Chondrocyte (in vitro differentiated cells): ENCODE data around the gene FILIP1. TPM values are rescaled to one million over a fixed set of nuclear protein-coding genes. Genes with fewer than 3 reads are reported as not detected.

Experiments
- DNase-seq: peaks from one replicate; pipeline ENCODE4 v3.0.0; 2021; ENCODE audit warnings: mixed read lengths, low spot score
- H3K27ac Mint-ChIP-seq: one replicate; pipeline ENCODE4 v1.8.0; 2021; ENCODE audit warnings: mild to moderate bottlenecking, moderate library complexity, mixed read lengths; ENCODE audit not compliant: unreplicated experiment
- H3K27me3 Mint-ChIP-seq: 2 replicates; pipeline ENCODE4 v1.8.0; 2021; ENCODE audit warnings: low read depth, mixed read lengths
- H3K36me3 Mint-ChIP-seq: 2 replicates; pipeline ENCODE4 v1.8.0; 2021; ENCODE audit warnings: low read depth, mixed read lengths
- H3K4me1 Mint-ChIP-seq: 2 replicates; pipeline ENCODE4 v1.8.0; 2021; ENCODE audit warnings: low read depth, mild to moderate bottlenecking, mixed read lengths
- H3K4me3 Mint-ChIP-seq: one replicate; pipeline ENCODE4 v1.8.0; 2021; ENCODE audit warnings: mild to moderate bottlenecking, moderate library complexity, mixed read lengths; ENCODE audit not compliant: unreplicated experiment
- H3K9me3 Mint-ChIP-seq: 2 replicates; pipeline ENCODE4 v1.8.0; 2021; ENCODE audit warnings: low read depth, mixed read lengths
- total RNA-seq: library from RNA; stranded (reverse); gene quantifications from 3 replicates; pipeline ENCODE4 v1.2.1, GENCODE V29; 2021
- TF ChIP-seq, protein P1 (sequence below): fragments of 200-600 bp; sonication (generic); IDR thresholded peaks from 2 replicates; pipeline ENCODE4 v1.5.0; 2021; ENCODE audit warnings: antibody characterized with exemption, mild to moderate bottlenecking, moderate library complexity

FILIP1 gene
- total RNA-seq, 1 donor from 2014 or later: 7.0 TPM

DNA sequence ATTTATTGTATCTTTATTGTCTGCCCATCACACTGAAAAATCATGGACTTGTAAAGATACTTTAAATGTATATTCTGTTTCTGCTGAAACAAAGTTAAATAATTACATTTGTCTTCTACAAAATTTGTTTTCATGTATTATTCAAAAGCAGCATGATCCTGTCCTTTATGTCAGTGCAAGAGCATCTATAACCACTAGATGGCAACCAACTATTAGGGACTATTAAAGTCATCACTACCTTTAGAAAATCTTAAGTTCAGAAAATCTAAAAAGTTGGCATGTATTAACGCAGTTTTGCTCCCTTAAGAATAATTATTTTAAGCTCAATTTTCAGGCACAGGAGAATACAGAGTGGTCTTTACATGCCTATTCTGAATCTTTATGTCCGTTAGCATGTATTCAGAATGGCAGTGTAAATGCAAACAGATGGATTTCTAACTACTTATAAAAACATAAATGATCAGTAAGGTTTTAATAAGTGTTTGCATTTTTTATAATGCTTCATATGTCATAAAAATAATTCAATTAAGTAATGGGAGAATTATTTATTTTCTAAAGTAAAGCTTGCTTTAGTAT is 226.8 kb downstream of the FILIP1 start:
- H3K9me3 Mint-ChIP-seq: no peaks in the 10 kb centered on the region
- no peaks in the 10 kb centered on the region for H3K27me3 Mint-ChIP-seq
- no peak overlapping the region for H3K4me3 Mint-ChIP-seq
- no peak for DNase-seq
- H3K4me1 Mint-ChIP-seq: peaks cover 20% of the 10 kb centered on the region
- H3K36me3 Mint-ChIP-seq: peaks cover 4% of the 10 kb centered on the region
- H3K27ac Mint-ChIP-seq: no peak overlapping the region
- TF ChIP-seq, protein P1, sequence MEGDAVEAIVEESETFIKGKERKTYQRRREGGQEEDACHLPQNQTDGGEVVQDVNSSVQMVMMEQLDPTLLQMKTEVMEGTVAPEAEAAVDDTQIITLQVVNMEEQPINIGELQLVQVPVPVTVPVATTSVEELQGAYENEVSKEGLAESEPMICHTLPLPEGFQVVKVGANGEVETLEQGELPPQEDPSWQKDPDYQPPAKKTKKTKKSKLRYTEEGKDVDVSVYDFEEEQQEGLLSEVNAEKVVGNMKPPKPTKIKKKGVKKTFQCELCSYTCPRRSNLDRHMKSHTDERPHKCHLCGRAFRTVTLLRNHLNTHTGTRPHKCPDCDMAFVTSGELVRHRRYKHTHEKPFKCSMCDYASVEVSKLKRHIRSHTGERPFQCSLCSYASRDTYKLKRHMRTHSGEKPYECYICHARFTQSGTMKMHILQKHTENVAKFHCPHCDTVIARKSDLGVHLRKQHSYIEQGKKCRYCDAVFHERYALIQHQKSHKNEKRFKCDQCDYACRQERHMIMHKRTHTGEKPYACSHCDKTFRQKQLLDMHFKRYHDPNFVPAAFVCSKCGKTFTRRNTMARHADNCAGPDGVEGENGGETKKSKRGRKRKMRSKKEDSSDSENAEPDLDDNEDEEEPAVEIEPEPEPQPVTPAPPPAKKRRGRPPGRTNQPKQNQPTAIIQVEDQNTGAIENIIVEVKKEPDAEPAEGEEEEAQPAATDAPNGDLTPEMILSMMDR: peak; percentile 95

DNA sequence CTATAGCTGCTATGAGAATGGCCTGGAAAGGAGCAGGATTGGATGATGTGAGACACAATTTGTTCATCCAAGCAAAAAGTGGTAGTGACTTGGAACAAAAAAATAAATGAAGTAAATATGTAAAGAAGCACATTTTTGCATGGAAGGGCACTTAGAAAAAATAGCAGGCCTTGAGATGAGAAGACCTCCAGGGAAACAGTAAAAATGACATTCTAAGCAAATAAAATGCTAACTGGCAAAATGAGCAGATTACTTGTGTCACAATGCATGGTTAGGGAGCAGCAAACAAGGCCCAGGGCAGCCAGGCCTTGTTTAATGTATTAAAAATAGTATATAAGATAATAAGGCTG is 230.2 kb downstream of the FILIP1 start:
- Mint-ChIP-seq H3K4me1 (peaks cover 11% of the 10 kb centered on the region), H3K9me3 (no peaks in the 10 kb centered on the region), H3K27ac (no peak overlapping the region), H3K36me3 (peaks cover 7% of the 10 kb centered on the region), H3K27me3 (no peaks in the 10 kb centered on the region), H3K4me3 (no peak overlapping the region)
- TF ChIP-seq, protein P1: no peak
- DNase-seq: no peak

DNA sequence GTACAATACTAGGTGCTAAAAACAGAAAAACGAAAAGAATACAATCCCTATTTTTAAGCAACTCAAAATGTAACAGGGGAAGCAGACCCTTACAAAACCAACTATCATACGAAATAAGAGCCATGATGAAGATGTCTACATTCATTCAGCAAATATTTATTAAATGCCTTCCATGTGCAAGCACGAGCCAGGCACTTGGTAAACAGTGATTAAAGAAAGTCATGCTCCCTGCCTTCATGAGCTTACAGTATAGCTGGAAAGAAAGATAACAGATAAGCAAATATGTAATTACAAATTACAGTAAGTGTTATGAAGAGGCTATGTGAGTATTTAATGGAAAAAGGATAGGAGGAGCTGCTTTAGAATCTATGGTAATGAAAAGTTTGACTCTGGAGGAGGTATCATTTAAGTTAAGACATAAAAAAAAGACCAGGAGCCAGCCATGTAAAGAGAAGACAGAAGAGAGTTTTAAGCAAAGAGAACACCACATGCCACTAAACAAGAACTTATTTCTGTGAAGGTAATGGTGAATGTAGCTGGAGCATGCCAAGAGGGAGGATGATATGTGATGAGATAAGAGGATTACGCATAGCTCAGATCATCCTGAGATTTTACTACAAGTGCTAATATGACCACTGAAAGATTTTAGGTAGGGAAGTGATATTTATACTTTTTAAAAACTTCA is 230.7 kb downstream of the FILIP1 start:
- Mint-ChIP-seq H3K27me3 (no peaks in the 10 kb centered on the region), H3K4me3 (no peak overlapping the region), H3K9me3 (no peaks in the 10 kb centered on the region), H3K36me3 (peaks cover 8% of the 10 kb centered on the region), H3K4me1 (peaks cover 11% of the 10 kb centered on the region), H3K27ac (no peak overlapping the region)
- TF ChIP-seq, protein P1: no peak
- no peak for DNase-seq

DNA sequence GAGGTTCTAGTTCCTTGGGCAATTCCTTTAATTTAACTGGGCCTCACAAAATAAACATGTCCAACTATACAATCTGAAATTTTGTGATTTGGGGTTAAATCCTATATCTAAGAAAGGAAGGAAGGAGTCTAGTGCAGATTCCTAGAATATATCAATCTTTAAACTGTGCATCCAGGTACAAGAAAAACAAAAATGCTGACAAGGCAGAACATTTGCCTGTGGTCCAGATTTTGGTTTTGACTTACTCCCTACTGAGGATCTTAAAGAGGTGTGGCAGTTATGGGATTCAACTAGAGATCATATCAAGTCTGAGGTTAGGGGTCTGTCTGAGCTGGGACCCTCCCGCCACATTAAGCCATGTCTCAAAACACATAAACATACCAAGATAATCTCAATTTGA is 232.3 kb downstream of the FILIP1 start:
- Mint-ChIP-seq H3K36me3 (peaks cover 12% of the 10 kb centered on the region), H3K27ac (no peak overlapping the region), H3K9me3 (no peaks in the 10 kb centered on the region), H3K27me3 (no peaks in the 10 kb centered on the region), H3K4me1 (peaks cover 6% of the 10 kb centered on the region), H3K4me3 (no peak overlapping the region)
- DNase-seq: no peak
- TF ChIP-seq, protein P1: no peak

DNA sequence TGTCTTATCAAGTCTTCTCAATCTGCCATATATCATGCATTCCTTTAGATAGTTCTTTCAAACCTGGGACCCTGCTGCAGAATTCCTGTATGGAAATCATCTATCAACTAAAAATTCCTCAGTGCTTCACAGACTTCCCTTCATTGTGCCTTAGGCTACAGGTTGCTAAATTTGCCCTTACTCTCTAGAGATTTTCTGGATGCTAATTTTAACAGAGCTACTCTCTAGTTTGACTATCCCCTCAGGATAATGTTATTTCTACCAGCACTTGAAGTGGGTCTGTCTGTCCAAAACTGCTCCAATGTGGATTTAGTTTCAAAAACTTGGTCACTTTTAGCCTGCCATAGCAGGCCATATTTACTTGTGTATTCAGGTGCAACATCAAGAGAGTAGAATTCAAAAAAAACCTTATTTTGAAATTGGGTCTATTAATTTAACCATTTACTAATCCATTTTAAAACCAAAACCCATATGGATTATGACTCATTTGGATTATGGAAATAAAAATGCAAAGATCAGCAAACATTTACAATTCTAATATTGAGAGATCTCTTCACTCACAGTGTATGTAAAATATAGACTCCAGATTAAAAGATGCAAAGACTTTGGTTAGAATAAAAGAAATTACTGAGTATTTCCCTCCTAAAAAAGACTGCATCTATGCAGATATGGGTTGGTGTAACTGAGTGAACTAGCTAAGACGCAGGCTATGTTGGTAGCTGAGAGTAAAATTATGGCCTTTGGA is 236.1 kb downstream of the FILIP1 start:
- no peaks in the 10 kb centered on the region for H3K27me3 Mint-ChIP-seq
- DNase-seq: no peak
- no peaks in the 10 kb centered on the region for H3K9me3 Mint-ChIP-seq
- H3K4me1 Mint-ChIP-seq: peaks cover 6% of the 10 kb centered on the region
- H3K4me3 Mint-ChIP-seq: no peak overlapping the region
- H3K27ac Mint-ChIP-seq: no peak overlapping the region
- TF ChIP-seq, protein P1: no peak
- H3K36me3 Mint-ChIP-seq: peaks cover 21% of the 10 kb centered on the region
